Activated CD4-positive, alpha-beta T cell treated with anti-CD3 and anti-CD28 coated beads for 4 hours (primary cell): Measurements from ENCODE around the gene FAM222B.
"Not testable (repeated sequence)": the region's sequence is repeated elsewhere in the genome, so short reads cannot be mapped to it uniquely, and the experiment has no call there.

ENCODE experiments used
- DNase-seq, 2 donors: peaks; one replicate each; pipeline ENCODE4 v3.0.0-alpha.2; 2020

Gene FAM222B

GRCh38 chr17:28744104-28744971, 98.3 kb downstream of the FAM222B start:
- DNase-seq = peak; percentile 69 to 72

- DNase-seq = peak; percentile 75 to 82
These were observed 99.1 kb downstream of the FAM222B start, which contains the start of gene TRAF4 for GRCh38 chr17:28743243-28744103. TSS of gene TRAF4 (plus strand) at chr17:28744011. CDS start at chr17:28744113, 102 bp downstream.

GRCh38 chr17:28741358-28742349, 100.9 kb downstream of the FAM222B start:
- DNase-seq = no peak

- no peak for DNase-seq
These were observed 101.9 kb downstream of the FAM222B start for GRCh38 chr17:28740406-28741357.

- DNase-seq = peak; percentile 62 to 81
These were observed 103.8 kb downstream of the FAM222B start for GRCh38 chr17:28738680-28739384.

GRCh38 chr17:28737770-28738679, 104.6 kb downstream of the FAM222B start:
- DNase-seq = no peak

- DNase-seq = no peak
These were observed 105.3 kb downstream of the FAM222B start for GRCh38 chr17:28737316-28737715.

- DNase-seq = not testable (repeated sequence)
These were observed 106.4 kb downstream of the FAM222B start for GRCh38 chr17:28735913-28736769.

GRCh38 chr17:28735242-28735722, 107.3 kb downstream of the FAM222B start:
- no peak for DNase-seq

- no peak for DNase-seq
These were observed 107.8 kb downstream of the FAM222B start for GRCh38 chr17:28734712-28735241.

GRCh38 chr17:28733346-28733745, 109.2 kb downstream of the FAM222B start:
- no peak for DNase-seq

- no peak for DNase-seq
These were observed 112.7 kb downstream of the FAM222B start for GRCh38 chr17:28729950-28730330.

- peak; percentile 97 to 98 for DNase-seq
These were observed 114.0 kb downstream of the FAM222B start, which contains the start of gene NEK8 for GRCh38 chr17:28728364-28729200. TSS of gene NEK8 (plus strand) at chr17:28728788. CDS start at chr17:28728814, 26 bp downstream.

GRCh38 chr17:28726627-28727491, 115.7 kb downstream of the FAM222B start:
- DNase-seq = peak; percentile 89 to 92

GRCh38 chr17:28726226-28726626, 116.4 kb downstream of the FAM222B start, which contains the start of gene TLCD1:
TSS of gene TLCD1 (minus strand) at chr17:28726233. CDS start at chr17:28726097, 136 bp downstream.
- DNase-seq = peak; percentile 59 to 72
